Mucosa of descending colon (tissue), 3 donors: ENCODE data around the gene COBL. TPM values are rescaled to one million over a fixed set of nuclear protein-coding genes. Genes with fewer than 3 reads are reported as not detected.

Experiments used
- ATAC-seq: fragments of 200-7000 bp; cut with Tn5 transposase; one replicate; pipeline ENCODE4 v1.9.1; 2020; ENCODE audit warnings: mild to moderate bottlenecking, moderate library complexity
- DNase-seq, 3 donors: peaks; one replicate each; pipeline ENCODE4 v3.0.0-alpha.2; 2020
- H3K36me3 ChIP-seq: fragments of 200-600 bp; one replicate; pipeline ENCODE4 v1.8.0; 2021; ENCODE audit warnings: low read depth, mild to moderate bottlenecking
- H3K4me1 ChIP-seq: fragments of 200-600 bp; one replicate; pipeline ENCODE4 v1.8.0; 2021; ENCODE audit warnings: low read depth, mild to moderate bottlenecking
- H3K4me3 ChIP-seq: fragments of 200-600 bp; one replicate; pipeline ENCODE4 v1.8.0; 2021; ENCODE audit warnings: mild to moderate bottlenecking
- H3K9me3 ChIP-seq: fragments of 200-600 bp; one replicate; pipeline ENCODE4 v1.8.0; 2021; ENCODE audit warnings: mild to moderate bottlenecking
- CTCF ChIP-seq: fragments of 200-600 bp; IDR thresholded peaks from one replicate; pipeline ENCODE4 v1.8.0; 2022; ENCODE audit warnings: antibody characterized with exemption, mild to moderate bottlenecking
- intact Hi-C, 2 donors: fragments of 100-400 bp; cut with DNase I in 1 of 2; cut with micrococcal nuclease in 1 of 2; formaldehyde crosslinking; loops; one replicate each; pipeline versions ENCODE4 v1.11.0 to v1.11.1; 2022; cut with DNase I, micrococcal nuclease
- total RNA-seq, 3 donors: library from RNA; stranded (reverse); fragmentation: NEBNext Ultra II Directional in 2 of 3; extraction: Animal tissue kit (Norgen Biotek cat#: 25700) in 2 of 3; gene quantifications; one replicate each; pipeline versions ENCODE4 v1.2.1 to v1.2.4, GENCODE V29; 2021 to 2023
- donor health status: DM: no; HTN: no; CAD: no; lungs with moderate emphysema.
- donor health status: DM: no; HTN: no; CAD: no.
- donor health status: DM: no; HTN: yes; CAD: no.

The COBL gene
- total RNA-seq, 3 donors from 2014 or later = 48.6 to 91.8 (median 56.6) TPM

GRCh38 chr7:51160990-51161615 is 155.5 kb downstream of the COBL start:
- TF ChIP-seq CTCF = peak; percentile 81
- ATAC-seq (peak; percentile 67), DNase-seq (peak; percentile 52 to 66 (median 64))
- H3K36me3 ChIP-seq = no peaks in the 10 kb centered on the region
- no peak overlapping the region for H3K4me3 ChIP-seq
- intact Hi-C loops = loop anchor here in 1 of 2 donors (10.0 kb wide), 1 partner anchor 204 kb away; no protein-coding TSS in a partner anchor
- H3K4me1 ChIP-seq = no peaks in the 10 kb centered on the region
- no peaks in the 10 kb centered on the region for H3K9me3 ChIP-seq

GRCh38 chr7:51160411-51160810 is 156.2 kb downstream of the COBL start:
- no peaks in the 10 kb centered on the region for H3K36me3 ChIP-seq
- no peaks in the 10 kb centered on the region for H3K9me3 ChIP-seq
- H3K4me1 ChIP-seq = no peaks in the 10 kb centered on the region
- TF ChIP-seq CTCF = no peak
- ATAC-seq = no peak
- no peak for DNase-seq
- no peak overlapping the region for H3K4me3 ChIP-seq
- intact Hi-C loops = loop anchor here in 1 of 2 donors (10.0 kb wide), 1 partner anchor 204 kb away; no protein-coding TSS in a partner anchor

GRCh38 chr7:51158742-51159445 is 157.7 kb downstream of the COBL start:
- Histone ChIP-seq H3K36me3 (no peaks in the 10 kb centered on the region), H3K4me1 (no peaks in the 10 kb centered on the region), H3K4me3 (no peak overlapping the region), H3K9me3 (no peaks in the 10 kb centered on the region)
- no peak for ATAC-seq
- DNase-seq = no peak
- TF ChIP-seq CTCF = no peak
- intact Hi-C loops = loop anchor here in 1 of 2 donors (5.0 kb wide), 1 partner anchor 692 kb away; no protein-coding TSS in a partner anchor

- H3K4me3 ChIP-seq = no peak overlapping the region
- no peaks in the 10 kb centered on the region for H3K4me1 ChIP-seq
- H3K9me3 ChIP-seq = no peaks in the 10 kb centered on the region
- no peak for ATAC-seq
- no peaks in the 10 kb centered on the region for H3K36me3 ChIP-seq
- intact Hi-C loops = loop anchor here in 1 of 2 donors (5.0 kb wide), 1 partner anchor 691 kb away; no protein-coding TSS in a partner anchor
- TF ChIP-seq CTCF = no peak
- DNase-seq = no peak
Measured at GRCh38 chr7:51158211-51158610, 158.4 kb downstream of the COBL start.

GRCh38 chr7:51154201-51154600 is 162.4 kb downstream of the COBL start:
- Histone ChIP-seq H3K4me3 (no peak overlapping the region), H3K4me1 (peaks cover 3% of the 10 kb centered on the region), H3K9me3 (no peaks in the 10 kb centered on the region), H3K36me3 (no peaks in the 10 kb centered on the region)
- ATAC-seq = no peak
- DNase-seq = no peak
- TF ChIP-seq CTCF = no peak
- intact Hi-C loops = no loop called here
